Breast epithelium (tissue), 4 donors: ENCODE data around the gene ST14. TPM values are rescaled to one million over a fixed set of nuclear protein-coding genes. Genes with fewer than 3 reads are reported as not detected.
A peak's percentile ranks its signal among the peaks of the same experiment; 100 is the strongest.

Experiments used
- DNase-seq, 2 donors: peaks; one replicate each; pipeline ENCODE4 v3.0.0-alpha.2; 2019; ENCODE audit warnings: low spot score in 2 of 2
- H3K27ac ChIP-seq, 2 donors: fragments of 200-600 bp; sonication (generic) in 1 of 2; one replicate each; pipeline ENCODE4 v1.5.1; 2016 to 2019; ENCODE audit warnings: mild to moderate bottlenecking in 1 of 2
- H3K27me3 ChIP-seq, 2 donors: fragments of 200-600 bp; sonication (generic) in 1 of 2; one replicate each; pipeline versions ENCODE4 v1.5.1 to v1.6.0; 2017 to 2019; ENCODE audit warnings: control low read depth in 1 of 2, mild to moderate bottlenecking in 1 of 2
- H3K36me3 ChIP-seq: fragments of 200-600 bp; one replicate; pipeline ENCODE4 v1.5.1; 2019
- H3K4me1 ChIP-seq, 2 donors: fragments of 200-600 bp; sonication (generic); one replicate each; pipeline ENCODE4 v1.5.1; 2016 to 2019; ENCODE audit warnings: control low read depth in 1 of 2
- H3K4me3 ChIP-seq, 3 donors: fragments of 200-600 bp; sonication (generic); 1 replicate in 2 of 3; 2 replicates in 1 of 3; pipeline ENCODE4 v1.5.1; 2016 to 2019; ENCODE audit warnings: mild to moderate bottlenecking in 3 of 3, moderate library complexity in 2 of 3
- H3K9me3 ChIP-seq, 2 donors: fragments of 200-600 bp; sonication (generic) in 1 of 2; one replicate each; pipeline ENCODE4 v1.5.1; 2016 to 2019; ENCODE audit warnings: control low read depth in 1 of 2
- POLR2A ChIP-seq: fragments of 450-650 bp; IDR thresholded peaks from one replicate; pipeline ENCODE4 v1.6.1; 2016; ENCODE audit warnings: antibody characterized with exemption, mild to moderate bottlenecking, moderate library complexity
- POLR2AphosphoS5 ChIP-seq, 3 donors: sonication (generic); formaldehyde crosslinking; IDR thresholded peaks; one replicate each; pipeline ENCODE4 v1.6.1; 2017; ENCODE audit warnings: antibody characterized with exemption in 3 of 3
- intact Hi-C: fragments of 100-400 bp; cut with DNase I; formaldehyde crosslinking; loops from one replicate; pipeline ENCODE4 v1.15.1; 2023; ENCODE audit warnings: low total_unique reads
- total RNA-seq, 3 donors: library from RNA; depleted of rRNA; stranded (reverse); fragments of >200 nt; gene quantifications; one replicate each; pipeline ENCODE4 v1.1.0, GENCODE V29; 2016
- TF ChIP-seq, protein P1 (sequence below), 3 donors: fragments of 450-650 bp; IDR thresholded peaks; one replicate each; pipeline ENCODE4 v1.5.1; 2016 to 2017; ENCODE audit warnings: antibody characterized with exemption in 3 of 3, mild to moderate bottlenecking in 3 of 3, moderate library complexity in 3 of 3

ST14 gene
- total RNA-seq, 3 donors from 2014 or later, result 9.9 to 89.0 (median 48.5) TPM

DNA sequence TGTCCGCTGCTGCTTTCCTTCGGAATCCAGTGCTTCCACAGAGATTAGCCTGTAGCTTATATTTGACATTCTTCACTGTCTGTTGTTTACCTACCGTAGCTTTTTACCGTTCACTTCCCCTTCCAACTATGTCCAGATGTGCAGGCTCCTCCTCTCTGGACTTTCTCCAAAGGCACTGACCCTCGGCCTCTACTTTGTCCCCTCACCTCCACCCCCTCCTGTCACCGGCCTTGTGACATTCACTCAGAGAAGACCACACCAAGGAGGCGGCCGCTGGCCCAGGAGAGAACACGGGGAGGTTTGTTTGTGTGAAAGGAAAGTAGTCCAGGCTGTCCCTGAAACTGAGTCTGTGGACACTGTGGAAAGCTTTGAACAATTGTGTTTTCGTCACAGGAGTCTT, 15.4 kb upstream of the ST14 start:
- Histone ChIP-seq H3K27me3 (no peaks in the 10 kb centered on the region), H3K9me3 (no peaks in the 10 kb centered on the region), H3K36me3 (no peaks in the 10 kb centered on the region), H3K27ac (no peak overlapping the region), H3K4me1 (no peaks in the 10 kb centered on the region), H3K4me3 (no peak overlapping the region)
- TF ChIP-seq, protein P1, sequence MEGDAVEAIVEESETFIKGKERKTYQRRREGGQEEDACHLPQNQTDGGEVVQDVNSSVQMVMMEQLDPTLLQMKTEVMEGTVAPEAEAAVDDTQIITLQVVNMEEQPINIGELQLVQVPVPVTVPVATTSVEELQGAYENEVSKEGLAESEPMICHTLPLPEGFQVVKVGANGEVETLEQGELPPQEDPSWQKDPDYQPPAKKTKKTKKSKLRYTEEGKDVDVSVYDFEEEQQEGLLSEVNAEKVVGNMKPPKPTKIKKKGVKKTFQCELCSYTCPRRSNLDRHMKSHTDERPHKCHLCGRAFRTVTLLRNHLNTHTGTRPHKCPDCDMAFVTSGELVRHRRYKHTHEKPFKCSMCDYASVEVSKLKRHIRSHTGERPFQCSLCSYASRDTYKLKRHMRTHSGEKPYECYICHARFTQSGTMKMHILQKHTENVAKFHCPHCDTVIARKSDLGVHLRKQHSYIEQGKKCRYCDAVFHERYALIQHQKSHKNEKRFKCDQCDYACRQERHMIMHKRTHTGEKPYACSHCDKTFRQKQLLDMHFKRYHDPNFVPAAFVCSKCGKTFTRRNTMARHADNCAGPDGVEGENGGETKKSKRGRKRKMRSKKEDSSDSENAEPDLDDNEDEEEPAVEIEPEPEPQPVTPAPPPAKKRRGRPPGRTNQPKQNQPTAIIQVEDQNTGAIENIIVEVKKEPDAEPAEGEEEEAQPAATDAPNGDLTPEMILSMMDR (IDR thresholded peaks at IDR 0.05), result no peak
- TF ChIP-seq POLR2AphosphoS5 (IDR thresholded peaks at IDR 0.05), result no peak
- no peak for TF ChIP-seq POLR2A
- intact Hi-C loops, result no loop called here
- DNase-seq, result no peak

DNA sequence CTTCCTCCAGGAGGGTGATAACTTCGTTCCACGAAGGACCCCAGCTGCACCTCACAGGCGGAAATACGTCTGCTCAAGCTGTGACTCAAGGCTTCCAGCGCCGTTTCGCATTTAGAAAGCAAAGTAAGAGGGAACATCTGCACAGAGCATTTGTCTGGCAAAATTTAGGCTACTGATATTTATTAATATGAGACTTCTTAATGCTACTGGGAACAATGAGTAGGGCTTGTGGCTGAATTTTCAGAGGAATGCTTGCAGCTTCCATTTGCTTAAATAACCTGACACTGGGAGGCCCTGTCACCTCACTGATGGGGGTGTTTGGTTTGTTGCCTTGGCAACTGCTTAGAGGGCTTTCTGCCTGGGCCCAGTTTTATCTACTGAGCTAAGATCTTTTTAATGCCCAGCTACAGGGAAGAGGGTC, 14.7 kb upstream of the ST14 start:
- H3K27ac ChIP-seq, result peak overlapping the region in 1 of 2 donors; percentile 52
- no peaks in the 10 kb centered on the region for H3K9me3 ChIP-seq
- no peaks in the 10 kb centered on the region for H3K27me3 ChIP-seq
- intact Hi-C loops, result loop anchor here (5.0 kb wide), 1 partner anchor 363 kb away; no protein-coding TSS in a partner anchor
- no peak for TF ChIP-seq POLR2A
- TF ChIP-seq, protein P1 (IDR thresholded peaks at IDR 0.05), result no peak
- TF ChIP-seq POLR2AphosphoS5 (IDR thresholded peaks at IDR 0.05), result no peak
- no peak overlapping the region for H3K4me3 ChIP-seq
- H3K4me1 ChIP-seq, result no peaks in the 10 kb centered on the region
- H3K36me3 ChIP-seq, result no peaks in the 10 kb centered on the region
- DNase-seq, result no peak

DNA sequence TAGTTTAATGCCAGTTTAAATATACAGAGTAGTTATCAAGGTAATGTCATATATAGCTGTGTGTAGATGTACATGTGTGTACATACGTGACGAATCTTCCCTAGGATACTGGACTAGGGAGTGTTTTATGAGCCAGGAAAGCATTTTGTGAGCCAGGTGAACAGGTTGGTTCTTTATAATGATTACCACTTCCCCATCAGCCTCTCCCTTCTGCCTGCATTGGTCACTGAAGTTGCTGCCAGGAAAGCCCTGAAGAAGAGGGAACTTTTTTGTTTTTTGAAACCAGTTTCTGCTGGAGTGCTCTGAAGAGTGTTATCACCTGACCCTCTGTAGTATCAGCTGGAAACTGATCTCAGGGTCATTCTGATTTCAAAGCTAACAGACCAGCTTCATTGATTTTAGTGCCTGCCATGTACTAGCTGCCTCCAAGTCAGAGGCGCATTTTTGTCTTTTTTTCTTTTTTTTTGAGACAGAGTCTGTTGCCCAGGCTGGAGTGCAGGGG, 14.2 kb upstream of the ST14 start:
- Histone ChIP-seq H3K4me3 (no peak overlapping the region), H3K4me1 (no peaks in the 10 kb centered on the region), H3K36me3 (no peaks in the 10 kb centered on the region), H3K9me3 (no peaks in the 10 kb centered on the region), H3K27ac (peak overlapping the region; percentile 13 to 81), H3K27me3 (no peaks in the 10 kb centered on the region)
- TF ChIP-seq, protein P1 (IDR thresholded peaks at IDR 0.05), result no peak
- TF ChIP-seq POLR2A (no peak), POLR2AphosphoS5 (IDR thresholded peaks at IDR 0.05) (no peak)
- intact Hi-C loops, result loop anchor here (5.0 kb wide), 1 partner anchor 363 kb away; no protein-coding TSS in a partner anchor
- DNase-seq, result no peak

DNA sequence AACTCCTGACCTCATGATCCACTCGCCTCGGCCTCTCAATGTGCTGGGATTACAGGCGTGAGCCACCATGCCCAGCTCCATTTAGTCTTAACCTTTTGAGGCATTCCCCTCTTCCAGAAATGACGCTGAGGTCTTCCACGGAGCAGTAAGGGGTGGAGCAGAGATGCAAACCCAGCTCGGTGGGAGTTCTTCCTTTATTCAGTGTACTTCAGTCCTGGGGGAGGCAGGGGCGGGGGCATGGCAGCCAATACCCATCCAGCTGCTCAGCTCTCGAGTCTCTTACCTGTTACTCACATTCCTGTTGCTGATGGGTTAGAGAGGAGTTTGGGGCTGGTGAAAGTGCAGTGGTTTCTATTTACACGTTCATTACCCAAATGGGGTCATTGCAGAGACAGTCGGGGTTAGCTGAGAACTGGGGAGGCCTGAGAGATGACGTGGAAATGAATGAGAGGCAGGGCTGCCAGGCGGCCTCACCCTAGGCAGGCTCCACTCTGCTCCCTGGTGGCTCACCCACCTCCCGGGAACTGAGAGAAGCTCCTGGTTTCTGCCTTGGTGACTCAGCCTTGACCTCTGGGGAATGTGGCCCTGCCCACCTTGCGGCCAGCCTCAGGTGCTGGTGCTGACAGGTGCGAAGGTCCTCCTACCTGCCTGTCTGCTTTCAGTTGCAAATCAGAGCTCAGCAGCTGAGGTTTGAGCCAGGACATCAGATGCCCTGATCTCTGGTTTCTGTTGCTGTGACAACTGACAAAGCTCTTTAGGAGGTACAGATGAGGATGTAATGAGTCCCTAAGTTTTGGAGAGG, 13.4 kb upstream of the ST14 start:
- intact Hi-C loops, result loop anchor here (5.0 kb wide), 1 partner anchor 364 kb away; no protein-coding TSS in a partner anchor
- Histone ChIP-seq H3K36me3 (no peaks in the 10 kb centered on the region), H3K27ac (peak overlapping the region; percentile 76 to 81)

More for the DNA sequence above, 13.4 kb upstream of the ST14 start:
- peak; percentile 74 to 80 for DNase-seq
- H3K27me3 ChIP-seq, result no peaks in the 10 kb centered on the region
- no peaks in the 10 kb centered on the region for H3K4me1 ChIP-seq
- TF ChIP-seq POLR2AphosphoS5 (IDR thresholded peaks at IDR 0.05) (no peak), POLR2A (no peak)
- TF ChIP-seq, protein P1 (IDR thresholded peaks at IDR 0.05), result peak in 1 of 3 donors; percentile 43
- no peaks in the 10 kb centered on the region for H3K9me3 ChIP-seq
- H3K4me3 ChIP-seq, result no peak overlapping the region
